NCI-H446 (cell line): ENCODE measurements around the gene SCAMP4.
A peak's percentile ranks its signal among the peaks of the same experiment; 100 is the strongest.

Source experiments
- DNase-seq, 2 experiments: peaks; one replicate each; lab custom pipeline; 2025; lab: John Stamatoyannopoulos, UW

The SCAMP4 gene

GRCh38 chr19:1938071-1938470, 32.9 kb downstream of the SCAMP4 start:
- no peak for DNase-seq

DNA sequence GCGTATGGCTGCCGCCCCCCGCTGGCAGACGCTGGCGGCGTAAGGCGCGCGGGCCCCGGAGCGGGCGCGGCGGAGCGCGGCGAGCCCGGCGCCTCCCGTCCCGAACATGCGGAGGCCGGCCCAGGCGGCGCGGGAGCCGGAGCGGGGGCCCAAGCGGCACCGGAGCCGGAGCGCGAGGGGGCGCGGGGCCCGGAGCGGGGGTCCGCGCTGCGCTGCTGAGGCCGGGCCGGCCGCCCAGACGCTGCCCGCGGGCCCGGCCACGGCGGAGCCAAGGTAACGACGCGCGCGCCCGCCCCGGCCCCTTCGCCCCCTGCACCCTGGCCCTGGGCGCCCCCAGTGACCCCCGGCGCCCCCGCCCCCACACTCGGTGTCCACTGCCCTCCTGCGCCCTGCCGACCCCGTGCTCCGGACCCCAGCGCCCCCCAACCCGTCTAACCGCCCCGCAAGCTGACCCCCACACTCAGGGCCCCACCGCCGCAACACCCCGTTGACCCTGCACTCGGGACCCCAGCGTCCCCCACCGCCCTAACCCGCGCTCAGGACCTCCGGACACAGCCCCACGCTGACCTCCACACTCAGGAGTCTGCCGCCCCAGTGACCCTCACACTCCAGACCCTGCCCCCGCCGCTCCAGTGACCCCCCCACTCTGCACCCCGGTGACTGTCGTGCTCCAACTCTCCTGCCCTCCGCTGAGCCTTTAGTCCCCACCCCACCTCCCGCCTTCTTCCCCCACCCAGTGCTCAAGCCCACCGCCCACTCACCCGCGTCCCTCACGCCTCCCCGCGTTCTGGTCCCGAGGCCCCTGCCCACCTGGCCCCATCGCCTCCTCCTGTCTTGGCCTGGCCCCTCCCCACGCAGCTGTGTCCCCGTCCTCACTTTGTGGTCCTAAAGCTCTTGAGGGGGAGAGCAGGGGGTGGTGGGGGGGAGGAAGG, 36.2 kb downstream of the SCAMP4 start, which contains the start of gene CSNK1G2:
TSS of gene CSNK1G2 (plus strand) at position 27 of the 932 bp plus-strand sequence. CDS start 28,601 bp downstream, outside the sequence.
- no peak for DNase-seq

DNA sequence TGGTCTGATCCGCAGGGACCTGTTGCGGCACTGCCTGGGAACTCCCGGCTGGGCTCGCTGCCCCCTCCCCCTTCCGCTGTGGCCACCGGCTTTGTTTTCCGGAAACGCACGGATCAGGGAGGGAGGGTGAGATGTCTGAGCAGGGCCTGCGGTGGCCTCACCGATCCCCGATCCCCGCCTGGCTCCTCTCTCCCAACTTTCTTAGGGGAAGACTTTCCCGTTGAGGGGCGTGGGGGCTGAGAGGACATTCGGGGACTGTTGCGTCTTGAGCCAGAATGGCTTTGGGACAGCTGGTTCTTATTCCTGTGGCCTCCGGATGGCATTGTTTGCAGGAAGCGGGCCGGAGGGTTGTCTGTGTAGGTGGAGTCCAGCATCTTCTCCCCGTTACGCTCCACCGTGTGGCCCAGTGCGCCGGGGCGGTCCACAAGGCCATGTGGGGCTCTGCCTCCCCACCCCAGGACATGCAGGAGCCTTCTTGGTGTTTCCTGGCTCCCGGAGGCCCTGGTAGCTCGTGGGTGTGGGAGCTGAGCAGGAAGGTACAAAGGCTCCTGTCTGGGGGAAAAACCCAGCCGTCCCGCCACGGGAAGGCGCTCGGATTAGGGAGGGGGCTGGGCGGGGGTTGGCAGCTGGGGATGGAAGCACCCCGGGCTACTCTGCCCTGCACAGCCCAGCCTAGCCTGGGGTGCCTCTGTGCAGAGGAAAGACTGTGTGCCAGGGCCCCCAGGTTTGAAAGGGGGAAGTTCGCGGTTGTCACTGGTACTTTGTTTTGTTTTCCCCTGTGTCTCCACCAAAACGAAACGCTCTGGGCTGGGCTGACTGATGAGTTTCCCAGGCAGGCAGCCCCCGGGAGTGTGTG, 37.1 kb downstream of the SCAMP4 start:
- DNase-seq, result peak in 1 of 2 experiments; percentile 48

- no peak for DNase-seq
These were observed 37.8 kb downstream of the SCAMP4 start for GRCh38 chr19:1942934-1943555.

DNA sequence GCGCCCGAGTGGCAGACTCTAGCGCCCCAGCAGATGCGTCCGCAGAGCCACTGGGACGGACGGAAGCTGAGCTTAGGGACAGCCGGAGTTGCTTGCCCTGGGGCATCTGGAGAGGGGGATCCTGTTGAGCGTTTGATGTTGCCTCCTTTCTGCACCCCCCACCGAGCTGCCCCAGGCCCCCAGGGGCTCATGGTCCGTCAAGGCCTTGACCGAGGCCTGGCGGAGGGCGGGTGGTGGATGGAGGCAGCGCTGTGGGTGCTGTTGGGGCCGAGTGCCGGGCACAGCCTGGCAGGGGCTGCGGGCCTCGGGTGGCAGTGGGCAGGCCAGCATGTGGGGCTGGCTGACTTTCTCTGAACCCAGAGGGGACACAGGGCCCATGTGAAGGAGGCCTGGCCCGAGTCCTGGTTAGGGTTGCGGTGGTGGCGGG, 38.5 kb downstream of the SCAMP4 start:
- no peak for DNase-seq

DNA sequence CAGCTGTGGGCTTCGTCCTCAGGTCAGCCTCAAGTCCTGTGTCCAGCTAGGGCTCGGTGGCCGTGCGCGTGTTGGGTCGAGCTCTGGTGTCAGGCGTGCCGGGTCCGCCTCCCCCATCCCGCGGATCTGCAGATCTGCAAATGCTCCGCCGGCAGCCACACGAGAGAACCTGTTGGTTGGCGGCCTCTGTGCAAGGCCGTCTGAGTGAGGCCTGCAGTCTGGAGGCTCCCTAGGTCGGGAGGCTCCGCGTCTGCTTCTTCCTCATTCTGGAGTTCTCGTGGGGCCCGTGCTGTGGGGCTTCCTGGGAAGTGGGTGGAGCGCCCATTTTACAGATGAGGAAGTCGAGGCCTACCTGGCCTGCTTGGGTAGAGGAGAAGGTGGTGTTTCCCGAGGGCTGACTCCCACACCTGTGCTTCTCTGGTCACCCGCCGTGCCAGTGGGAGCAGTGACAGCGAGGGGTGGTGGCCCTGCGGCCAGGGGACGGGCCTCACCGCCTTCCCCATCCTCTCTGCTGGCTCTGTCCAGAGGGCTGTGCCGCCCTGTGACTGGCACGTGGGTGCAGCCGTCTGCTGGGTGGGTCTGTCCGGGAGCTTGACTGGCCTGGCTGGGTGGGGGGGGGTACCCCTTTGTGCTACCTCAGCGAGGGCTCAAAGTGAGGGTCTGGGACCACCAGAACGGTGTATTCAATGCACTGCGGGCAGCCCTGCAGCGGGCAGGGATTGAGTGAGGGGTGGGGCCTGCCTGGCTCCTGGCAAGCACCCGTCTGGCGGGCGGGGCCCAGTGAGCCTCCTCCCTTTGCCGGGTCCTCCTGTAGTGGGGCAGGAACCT, 39.1 kb downstream of the SCAMP4 start:
- no peak for DNase-seq

DNA sequence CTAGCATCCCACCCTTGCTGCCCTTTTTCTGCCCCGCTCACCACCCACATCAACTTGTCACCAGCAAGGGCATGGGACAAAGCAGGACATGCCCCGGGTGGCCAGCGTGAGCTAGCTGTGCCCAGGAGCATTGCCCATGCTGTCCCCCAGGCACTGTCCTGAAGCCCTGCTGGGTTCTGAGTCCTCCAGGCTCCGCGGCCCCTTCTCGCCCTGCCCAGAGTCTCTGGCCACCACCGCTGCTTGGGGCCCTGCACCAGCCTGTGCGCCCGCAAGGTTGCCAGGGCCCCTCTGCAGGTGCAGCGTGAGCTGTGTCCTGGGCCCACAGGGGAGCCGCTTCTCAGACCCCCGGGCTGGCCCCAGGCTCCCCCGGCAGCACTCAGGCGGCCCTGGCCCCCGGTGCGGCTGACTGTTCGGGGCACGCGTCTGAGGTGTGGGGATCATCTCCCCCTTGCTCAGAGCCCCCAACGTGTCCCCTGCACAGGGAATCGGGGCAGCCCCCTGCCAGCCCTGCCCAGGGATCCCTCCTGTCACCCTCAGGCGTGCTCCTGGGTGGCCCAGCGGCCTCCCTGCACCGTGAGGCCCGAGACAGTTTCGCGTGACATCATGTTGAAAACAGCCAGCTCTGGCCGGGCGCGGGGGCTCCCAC, 39.8 kb downstream of the SCAMP4 start:
- no peak for DNase-seq

- peak in 1 of 2 experiments; percentile 34 for DNase-seq
These were observed 40.7 kb downstream of the SCAMP4 start for GRCh38 chr19:1945899-1946298.

GRCh38 chr19:1947651-1948209, 42.5 kb downstream of the SCAMP4 start:
- no peak for DNase-seq

DNA sequence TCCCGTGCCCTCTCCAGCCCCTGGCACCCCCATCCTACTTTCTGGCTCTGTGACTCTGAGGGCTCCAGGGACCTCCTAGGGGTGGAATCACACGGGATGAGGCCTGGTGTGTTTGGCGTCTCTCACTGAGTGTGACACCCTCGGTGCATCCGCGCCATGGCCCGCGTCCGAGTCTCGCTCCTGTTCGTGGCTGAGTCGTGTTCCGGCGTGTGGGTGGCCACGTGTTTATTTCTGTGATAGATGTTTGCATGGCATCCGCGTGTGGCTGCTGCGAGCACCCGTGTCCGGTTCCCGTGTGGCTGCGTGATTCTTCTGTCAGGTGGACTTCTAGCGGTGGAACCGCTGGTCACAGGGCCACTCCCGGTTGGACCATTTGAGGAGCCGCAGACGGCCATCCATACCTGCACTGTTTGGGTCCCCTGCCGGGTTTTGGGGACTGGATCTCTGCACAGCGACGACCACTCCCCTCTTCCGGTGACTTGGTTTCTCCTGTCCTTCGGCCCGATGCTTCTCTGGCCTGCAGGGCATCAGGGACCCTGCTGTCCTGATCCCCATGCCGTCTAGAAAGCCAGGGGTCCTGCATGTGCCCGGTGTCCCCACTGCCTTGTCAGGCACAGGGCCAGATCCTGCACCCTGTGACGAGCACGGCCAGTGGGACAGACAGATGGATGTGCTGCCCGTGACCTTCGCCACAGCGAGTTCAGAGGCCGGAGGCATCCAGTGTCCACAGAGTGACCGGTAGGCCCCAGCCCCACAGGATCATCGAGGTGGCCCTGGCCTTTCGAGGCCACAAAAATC, 44.3 kb downstream of the SCAMP4 start:
- no peak for DNase-seq

- DNase-seq, result no peak
These were observed 45.4 kb downstream of the SCAMP4 start for GRCh38 chr19:1950640-1951039.

DNA sequence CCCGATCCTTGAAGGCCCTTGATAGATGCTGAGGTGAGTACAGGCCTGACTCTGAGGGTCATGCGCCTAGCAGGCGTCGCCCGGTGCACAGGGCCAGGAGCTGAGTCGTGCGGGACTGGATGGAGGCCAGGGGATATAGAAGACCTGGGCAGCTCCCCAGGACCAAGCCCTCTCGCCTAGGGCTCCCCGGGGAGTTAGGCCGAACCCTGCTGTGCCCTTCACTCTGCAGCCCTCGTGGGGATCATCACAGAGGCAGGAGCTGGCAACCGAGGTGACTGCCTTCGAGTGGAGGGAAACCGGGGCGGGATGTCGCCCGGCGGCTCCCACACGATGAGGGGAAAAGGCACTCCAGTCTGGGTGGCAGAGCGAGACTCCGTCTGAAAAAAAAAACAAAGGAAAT, 47.4 kb downstream of the SCAMP4 start:
- DNase-seq, result no peak

- no peak for DNase-seq
These were observed 47.8 kb downstream of the SCAMP4 start for GRCh38 chr19:1953037-1953436.

DNA sequence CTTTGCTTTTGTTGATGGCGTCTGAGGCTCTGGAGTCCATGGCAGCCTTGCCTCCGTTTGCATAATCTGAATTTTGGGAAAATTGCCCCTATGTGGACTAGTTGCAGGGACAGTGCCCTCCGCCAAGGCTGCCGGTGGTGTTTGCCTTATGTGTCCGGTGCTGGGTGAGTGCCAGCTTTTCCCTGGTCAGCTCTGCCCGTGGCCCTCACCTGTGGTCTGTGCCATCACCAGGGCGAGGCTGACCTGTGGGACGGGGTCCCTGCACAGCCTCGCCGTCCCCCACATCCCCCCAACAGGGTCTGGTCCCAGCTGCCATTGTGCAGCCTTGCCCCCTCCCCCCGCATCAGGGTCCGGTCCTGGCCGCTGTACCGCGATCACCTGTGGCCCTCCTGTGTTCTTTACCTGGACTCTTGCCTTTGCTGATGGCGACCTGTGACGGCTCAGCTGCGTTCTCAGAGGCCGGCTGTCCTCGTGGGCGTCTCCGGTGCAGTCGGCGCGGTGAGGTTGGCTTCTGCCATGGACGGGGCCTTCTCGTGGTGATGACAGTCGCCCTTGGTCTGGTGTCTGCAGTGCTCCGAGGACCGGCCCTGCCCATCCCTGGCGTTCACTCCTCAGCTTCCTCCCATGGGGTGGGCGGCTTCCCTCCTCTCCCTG, 48.4 kb downstream of the SCAMP4 start:
- no peak for DNase-seq

DNA sequence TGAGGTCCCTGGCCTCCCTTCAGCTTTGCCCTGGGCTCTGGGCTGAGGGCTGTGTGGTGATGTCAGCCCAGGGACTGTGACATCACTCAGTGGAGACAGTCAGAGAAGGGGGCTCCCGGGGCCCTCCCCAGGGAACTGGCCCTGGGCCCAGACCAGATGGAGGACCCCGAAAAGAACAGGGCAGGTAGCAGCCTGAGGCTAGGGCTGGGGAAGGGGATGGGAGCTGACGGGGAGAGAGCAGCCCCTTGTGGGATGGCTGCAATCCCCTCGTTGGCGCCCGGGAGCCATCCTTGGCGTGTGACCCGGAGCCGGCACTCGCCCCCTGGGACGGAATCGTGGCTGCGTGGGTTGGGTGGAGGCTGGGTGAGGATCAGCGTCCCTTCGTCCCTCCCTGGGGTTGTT, 49.3 kb downstream of the SCAMP4 start:
- DNase-seq, result no peak

GRCh38 chr19:1955171-1956121, 50.2 kb downstream of the SCAMP4 start:
- no peak for DNase-seq

- DNase-seq, result no peak
These were observed 50.9 kb downstream of the SCAMP4 start for GRCh38 chr19:1956122-1956494.
